ENCODE data around the gene TRPM4.

The TRPM4 gene

GRCh38 chr19:49243726-49244125 lies 86.1 kb downstream of the TRPM4 start:
- no peak for DNase-seq

- no peak for DNase-seq
These were observed 86.7 kb downstream of the TRPM4 start for GRCh38 chr19:49244256-49244655.

GRCh38 chr19:49247676-49248075 lies 90.1 kb downstream of the TRPM4 start:
- DNase-seq = no peak

GRCh38 chr19:49249933-49250332 lies 92.3 kb downstream of the TRPM4 start:
- DNase-seq = no peak

GRCh38 chr19:49255674-49256073 lies 98.1 kb downstream of the TRPM4 start:
- no peak for DNase-seq

GRCh38 chr19:49256691-49257090 lies 99.1 kb downstream of the TRPM4 start:
- DNase-seq = no peak
